Activated T-cell treated with anti-CD3 and anti-CD28 coated beads, Interleukin-2, amount 50 U/mL, for 4 hours (primary cell): ENCODE results near the gene PDE4C. TPM values are rescaled to one million over a fixed set of nuclear protein-coding genes. Genes with fewer than 3 reads are reported as not detected.

Experiments
- ATAC-seq, 2 donors: fragments of 200-7000 bp; cut with Tn5 transposase; one replicate each; pipeline ENCODE4 v1.10.0; 2021
- DNase-seq: peaks from one replicate; pipeline ENCODE4 v3.0.0-alpha.2; 2020
- H3K27me3 Mint-ChIP-seq: one replicate; pipeline ENCODE4 v1.8.0; 2021; ENCODE audit warnings: low read depth, mixed read lengths
- H3K36me3 Mint-ChIP-seq: one replicate; pipeline ENCODE4 v1.8.0; 2022; ENCODE audit warnings: mixed read lengths; ENCODE audit not compliant: insufficient read depth
- H3K4me1 Mint-ChIP-seq: one replicate; pipeline ENCODE4 v1.8.0; 2021; ENCODE audit warnings: low read depth, mixed read lengths
- H3K4me3 Mint-ChIP-seq: one replicate; pipeline ENCODE4 v1.8.0; 2021; ENCODE audit warnings: mild to moderate bottlenecking, moderate library complexity, mixed read lengths
- H3K9me3 Mint-ChIP-seq: one replicate; pipeline ENCODE4 v1.8.0; 2021; ENCODE audit warnings: mixed read lengths
- total RNA-seq, 3 donors: library from RNA; stranded (reverse); gene quantifications; one replicate each; pipeline ENCODE4 v1.2.1, GENCODE V29; 2021

Gene PDE4C
- total RNA-seq, 3 donors from 2014 or later: not detected

DNA sequence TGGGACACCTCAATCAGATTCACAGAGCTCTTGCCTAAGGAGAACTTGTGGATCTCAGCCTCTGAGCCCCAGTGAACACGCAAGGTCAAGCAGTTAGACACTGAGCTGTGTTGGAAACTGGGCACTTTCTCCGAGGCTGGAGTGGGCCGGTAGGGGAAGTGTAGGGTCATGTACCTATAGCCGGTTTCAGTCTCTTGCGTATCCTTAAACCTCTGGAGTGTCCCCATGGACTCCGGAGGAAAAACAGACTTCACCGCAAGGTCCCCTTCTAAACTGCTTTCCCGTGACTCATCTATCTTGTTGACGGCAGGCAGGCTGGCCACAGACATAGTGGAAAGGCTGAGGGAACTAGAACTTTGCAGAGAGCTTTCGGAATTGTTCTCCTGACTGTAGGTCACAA is 36.7 kb upstream of the PDE4C start:
- H3K27me3 Mint-ChIP-seq: no peaks in the 10 kb centered on the region
- ATAC-seq: no peak
- H3K4me3 Mint-ChIP-seq: no peak overlapping the region
- DNase-seq: no peak
- H3K4me1 Mint-ChIP-seq: no peaks in the 10 kb centered on the region
- H3K9me3 Mint-ChIP-seq: no peaks in the 10 kb centered on the region
- peaks cover 3% of the 10 kb centered on the region for H3K36me3 Mint-ChIP-seq

DNA sequence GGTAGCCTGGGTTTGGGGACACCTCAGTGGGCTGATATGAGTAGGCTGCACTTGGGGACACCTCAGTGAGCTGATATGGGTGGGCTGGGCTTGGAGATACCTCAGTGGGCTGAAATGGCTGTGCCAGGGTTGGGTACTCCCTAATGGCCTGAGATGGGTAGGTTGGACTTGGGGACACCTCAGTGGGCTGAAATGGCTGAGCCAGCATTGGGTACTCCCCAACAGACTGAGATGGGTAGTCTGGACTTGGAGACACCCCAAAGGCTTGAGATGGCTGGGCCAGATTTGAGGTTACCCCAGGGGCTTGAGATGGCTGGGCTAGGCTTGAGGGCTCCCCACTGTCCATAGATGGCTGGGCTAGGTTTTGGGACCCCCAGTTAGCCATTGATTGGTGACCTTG is 35.9 kb upstream of the PDE4C start:
- Mint-ChIP-seq H3K4me3 (no peak overlapping the region), H3K9me3 (no peaks in the 10 kb centered on the region), H3K27me3 (no peaks in the 10 kb centered on the region), H3K36me3 (peaks cover 3% of the 10 kb centered on the region), H3K4me1 (no peaks in the 10 kb centered on the region)
- no peak for ATAC-seq
- DNase-seq: no peak

DNA sequence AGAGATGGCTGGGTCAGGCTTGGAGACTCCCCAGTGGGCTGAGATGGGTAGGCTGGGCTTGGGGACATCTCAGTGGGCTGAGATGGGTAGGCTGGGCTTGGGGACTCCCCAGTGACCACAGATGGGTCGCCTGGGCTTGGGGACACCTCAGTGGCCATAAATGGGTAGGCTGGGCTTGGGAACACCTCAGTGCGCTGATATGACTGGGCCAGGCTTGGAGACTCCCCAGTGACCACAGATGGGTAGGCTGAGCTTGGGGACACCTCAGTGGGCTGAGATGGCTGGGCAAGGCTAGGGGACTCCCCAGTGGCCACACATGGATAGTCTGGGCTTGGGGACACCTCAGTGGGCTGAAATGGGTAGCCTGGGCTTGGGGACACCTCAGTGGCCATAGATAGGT is 35.2 kb upstream of the PDE4C start:
- DNase-seq (no peak), ATAC-seq (no peak)
- H3K4me1 Mint-ChIP-seq: no peaks in the 10 kb centered on the region
- no peaks in the 10 kb centered on the region for H3K9me3 Mint-ChIP-seq
- no peaks in the 10 kb centered on the region for H3K27me3 Mint-ChIP-seq
- no peak overlapping the region for H3K4me3 Mint-ChIP-seq
- peaks cover 3% of the 10 kb centered on the region for H3K36me3 Mint-ChIP-seq

DNA sequence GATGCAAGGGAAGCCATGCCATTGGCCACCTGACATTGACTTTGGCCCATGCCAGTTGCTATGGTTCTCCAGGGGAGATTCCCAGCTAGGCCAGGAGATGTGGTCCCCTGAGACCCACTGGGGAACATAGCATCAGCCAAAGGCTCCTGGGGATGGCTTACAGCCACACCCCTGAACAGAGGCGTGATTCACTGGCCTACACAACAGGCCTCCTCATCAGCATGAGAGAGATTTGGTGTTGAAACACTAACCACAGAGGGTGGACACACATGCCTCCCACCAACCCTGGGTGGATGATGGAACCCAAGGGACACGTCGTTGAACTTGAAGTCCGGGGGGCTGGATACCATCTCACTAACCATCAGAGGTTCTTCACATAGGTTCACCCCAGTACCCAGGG is 33.7 kb upstream of the PDE4C start:
- H3K4me1 Mint-ChIP-seq: peaks cover 2% of the 10 kb centered on the region
- DNase-seq: no peak
- no peak for ATAC-seq
- no peaks in the 10 kb centered on the region for H3K9me3 Mint-ChIP-seq
- peaks cover 3% of the 10 kb centered on the region for H3K27me3 Mint-ChIP-seq
- H3K4me3 Mint-ChIP-seq: no peak overlapping the region
- no peaks in the 10 kb centered on the region for H3K36me3 Mint-ChIP-seq

GRCh38 chr19:18257503-18258470 is 31.5 kb upstream of the PDE4C start:
- peaks cover 2% of the 10 kb centered on the region for H3K4me1 Mint-ChIP-seq
- DNase-seq (no peak), ATAC-seq (no peak)
- no peak overlapping the region for H3K4me3 Mint-ChIP-seq
- no peaks in the 10 kb centered on the region for H3K36me3 Mint-ChIP-seq
- no peaks in the 10 kb centered on the region for H3K9me3 Mint-ChIP-seq
- H3K27me3 Mint-ChIP-seq: peaks cover 12% of the 10 kb centered on the region

DNA sequence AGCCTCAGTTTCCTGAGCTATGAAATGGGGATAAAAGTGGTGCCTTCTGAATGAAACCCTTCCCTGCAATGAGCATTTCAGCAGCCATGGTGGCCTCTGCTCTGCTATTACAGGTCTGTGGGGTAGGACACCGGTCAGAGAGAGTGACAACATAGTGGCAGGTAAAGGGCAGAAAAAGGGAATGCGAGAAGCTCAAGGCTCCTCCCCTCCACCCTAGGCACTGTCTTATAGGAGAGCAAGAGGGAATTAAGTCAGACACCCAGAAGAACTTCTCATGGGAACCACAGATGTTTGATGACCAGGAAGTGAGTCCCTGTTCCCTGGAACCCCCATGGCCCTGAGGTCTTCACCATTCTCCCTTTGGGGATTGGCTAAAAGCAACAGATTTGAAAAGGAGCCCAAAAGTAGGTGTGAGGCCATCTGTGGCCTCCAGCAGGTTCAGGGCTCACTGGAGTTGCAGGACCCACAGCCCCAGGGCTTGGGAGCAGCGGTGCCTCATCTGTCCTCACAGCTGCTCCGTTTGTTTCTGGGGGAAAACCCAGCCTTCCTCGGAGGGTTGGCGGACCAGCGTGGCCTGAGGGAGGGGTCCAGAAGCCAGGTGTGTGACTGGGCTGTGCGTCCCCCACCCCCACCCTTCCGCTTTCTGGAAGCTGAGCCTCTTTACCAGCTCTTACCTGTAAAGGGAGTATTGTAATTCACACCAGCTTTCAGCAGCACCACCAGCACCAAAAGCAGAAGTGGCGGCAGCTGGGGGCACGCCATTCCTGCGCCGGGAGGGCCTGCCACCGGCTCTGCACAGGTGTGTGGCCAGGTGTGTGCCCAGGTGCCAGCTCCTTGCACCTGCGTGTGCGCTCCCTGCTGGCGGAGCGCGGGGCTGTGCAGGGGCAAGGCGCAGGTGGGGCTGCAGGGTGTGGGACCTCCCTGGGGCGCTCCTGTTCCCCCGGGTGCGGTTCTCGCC is 28.6 kb upstream of the PDE4C start:
- no peak for DNase-seq
- H3K4me1 Mint-ChIP-seq: peaks cover 4% of the 10 kb centered on the region
- ATAC-seq: no peak
- H3K27me3 Mint-ChIP-seq: peaks cover 18% of the 10 kb centered on the region
- no peaks in the 10 kb centered on the region for H3K9me3 Mint-ChIP-seq
- H3K4me3 Mint-ChIP-seq: no peak overlapping the region
- H3K36me3 Mint-ChIP-seq: no peaks in the 10 kb centered on the region

- Mint-ChIP-seq H3K36me3 (no peaks in the 10 kb centered on the region), H3K4me1 (peaks cover 4% of the 10 kb centered on the region), H3K27me3 (peaks cover 18% of the 10 kb centered on the region), H3K4me3 (no peak overlapping the region), H3K9me3 (no peaks in the 10 kb centered on the region)
- DNase-seq (no peak), ATAC-seq (no peak)
These were observed 27.5 kb upstream of the PDE4C start for GRCh38 chr19:18253716-18254115.

GRCh38 chr19:18253130-18253529 is 26.9 kb upstream of the PDE4C start:
- DNase-seq: no peak
- no peak overlapping the region for H3K4me3 Mint-ChIP-seq
- H3K36me3 Mint-ChIP-seq: no peaks in the 10 kb centered on the region
- H3K9me3 Mint-ChIP-seq: no peaks in the 10 kb centered on the region
- ATAC-seq: no peak
- peaks cover 18% of the 10 kb centered on the region for H3K27me3 Mint-ChIP-seq
- H3K4me1 Mint-ChIP-seq: peaks cover 4% of the 10 kb centered on the region

DNA sequence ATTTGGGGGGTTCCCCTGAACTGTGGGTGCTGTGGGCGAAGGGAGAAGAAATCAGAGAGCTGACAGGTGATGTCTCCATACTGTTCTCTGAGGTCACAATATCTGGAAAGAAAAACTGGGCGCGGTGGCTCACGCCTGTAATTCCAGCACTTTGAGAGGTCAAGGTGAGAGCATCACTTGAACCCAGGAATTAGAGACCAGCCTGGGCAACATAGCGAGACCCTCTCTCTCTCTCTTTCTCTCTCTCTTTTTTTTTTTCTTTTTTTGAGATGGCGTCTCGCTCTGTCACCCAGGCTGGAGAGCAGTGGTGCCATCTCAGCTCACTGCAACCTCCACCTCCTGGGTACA is 26.1 kb upstream of the PDE4C start:
- DNase-seq: no peak
- no peak for ATAC-seq
- H3K36me3 Mint-ChIP-seq: no peaks in the 10 kb centered on the region
- H3K9me3 Mint-ChIP-seq: no peaks in the 10 kb centered on the region
- H3K4me1 Mint-ChIP-seq: peaks cover 4% of the 10 kb centered on the region
- no peak overlapping the region for H3K4me3 Mint-ChIP-seq
- peaks cover 18% of the 10 kb centered on the region for H3K27me3 Mint-ChIP-seq

DNA sequence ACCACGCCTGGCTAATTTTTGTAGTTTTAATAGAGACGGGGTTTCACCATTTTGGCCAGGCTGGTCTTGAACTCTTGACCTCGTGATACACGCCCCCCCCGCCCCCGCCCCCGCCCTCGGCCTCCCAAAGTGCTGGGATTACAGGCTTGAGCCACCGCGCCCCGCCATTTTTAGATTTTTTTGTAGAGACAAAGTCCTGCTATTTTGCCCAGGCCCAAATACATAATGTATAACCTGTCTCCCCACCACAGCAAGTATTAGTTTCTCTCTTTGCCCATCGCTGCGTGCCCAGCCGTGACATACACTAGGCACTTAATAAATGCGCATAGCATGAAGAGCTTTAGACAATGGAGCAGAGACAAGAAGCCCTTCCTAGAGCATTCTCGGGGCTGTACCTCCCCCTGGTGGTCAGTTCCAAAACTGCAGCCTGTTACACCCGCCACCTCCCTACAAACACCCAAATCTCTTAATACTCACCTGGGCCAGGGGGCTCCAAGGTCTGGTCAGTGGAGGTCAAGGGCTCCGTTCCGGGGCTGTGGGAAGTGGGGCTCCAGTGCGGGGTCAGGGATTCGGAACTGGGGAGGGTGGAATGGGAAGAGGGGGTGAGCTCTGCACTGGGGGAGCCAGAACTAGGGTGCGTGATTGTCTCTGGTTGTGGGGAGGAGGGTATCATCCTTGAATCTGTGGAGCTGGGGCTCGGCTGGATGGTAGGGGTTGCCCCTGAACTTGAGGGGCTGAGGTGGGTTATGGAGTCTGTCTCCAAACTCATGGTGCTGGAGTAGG is 25.5 kb upstream of the PDE4C start:
- Mint-ChIP-seq H3K9me3 (no peaks in the 10 kb centered on the region), H3K4me1 (peaks cover 4% of the 10 kb centered on the region), H3K36me3 (no peaks in the 10 kb centered on the region), H3K27me3 (peaks cover 18% of the 10 kb centered on the region), H3K4me3 (no peak overlapping the region)
- ATAC-seq: peak; percentile 72 to 86
- peak; percentile 84 for DNase-seq

GRCh38 chr19:18249834-18250233 is 23.6 kb upstream of the PDE4C start:
- no peaks in the 10 kb centered on the region for H3K36me3 Mint-ChIP-seq
- H3K27me3 Mint-ChIP-seq: peaks cover 15% of the 10 kb centered on the region
- H3K9me3 Mint-ChIP-seq: no peaks in the 10 kb centered on the region
- H3K4me1 Mint-ChIP-seq: peaks cover 2% of the 10 kb centered on the region
- H3K4me3 Mint-ChIP-seq: no peak overlapping the region
- DNase-seq (no peak), ATAC-seq (no peak)

DNA sequence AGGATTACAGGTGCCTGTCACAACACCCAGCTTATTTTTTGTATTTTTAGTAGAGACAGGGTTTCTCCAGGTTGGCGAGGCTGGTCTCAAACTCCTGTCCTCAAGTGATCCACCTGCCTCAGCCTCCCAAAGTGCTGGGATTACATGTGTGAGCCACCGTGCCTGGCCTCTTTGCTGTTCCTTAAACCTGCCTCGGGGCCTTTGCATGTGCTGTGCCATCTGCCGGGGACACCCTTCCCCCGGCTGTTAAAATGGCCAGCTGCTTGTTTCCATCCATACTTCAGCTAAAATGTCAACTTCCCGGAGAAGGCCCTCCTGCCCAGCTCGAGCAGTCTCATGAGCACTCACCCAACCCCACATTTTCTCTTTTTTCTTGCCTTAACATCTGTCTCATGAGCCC is 19.1 kb upstream of the PDE4C start:
- H3K4me1 Mint-ChIP-seq: no peaks in the 10 kb centered on the region

DNA sequence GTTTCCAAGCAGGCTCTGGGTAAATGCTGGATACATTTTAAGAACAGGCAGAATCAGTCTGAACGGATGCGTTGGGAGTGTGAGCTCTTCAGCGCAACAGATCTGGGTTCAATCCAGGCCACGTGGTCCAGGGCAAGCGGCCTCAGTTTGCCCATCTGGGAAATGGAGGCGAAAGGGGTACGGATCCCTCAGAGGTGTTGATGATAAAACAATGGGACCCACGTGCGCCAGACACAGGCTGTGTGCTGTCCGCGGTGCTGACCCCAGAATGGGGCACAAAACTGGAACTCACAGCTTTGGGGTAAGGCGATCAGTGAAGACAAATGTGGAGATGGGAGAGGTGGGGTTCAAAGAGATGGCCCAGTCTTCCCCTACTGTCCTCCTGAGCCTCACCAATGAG is 13.1 kb upstream of the PDE4C start:
- no peaks in the 10 kb centered on the region for H3K36me3 Mint-ChIP-seq
- DNase-seq: no peak
- H3K9me3 Mint-ChIP-seq: no peaks in the 10 kb centered on the region
- H3K4me3 Mint-ChIP-seq: no peak overlapping the region
- peaks cover 23% of the 10 kb centered on the region for H3K27me3 Mint-ChIP-seq
- no peaks in the 10 kb centered on the region for H3K4me1 Mint-ChIP-seq
- no peak for ATAC-seq

More for the DNA sequence above, 19.1 kb upstream of the PDE4C start:
- ATAC-seq (no peak), DNase-seq (no peak)
- H3K36me3 Mint-ChIP-seq: no peaks in the 10 kb centered on the region
- no peaks in the 10 kb centered on the region for H3K9me3 Mint-ChIP-seq
- H3K27me3 Mint-ChIP-seq: no peaks in the 10 kb centered on the region
- no peak overlapping the region for H3K4me3 Mint-ChIP-seq

DNA sequence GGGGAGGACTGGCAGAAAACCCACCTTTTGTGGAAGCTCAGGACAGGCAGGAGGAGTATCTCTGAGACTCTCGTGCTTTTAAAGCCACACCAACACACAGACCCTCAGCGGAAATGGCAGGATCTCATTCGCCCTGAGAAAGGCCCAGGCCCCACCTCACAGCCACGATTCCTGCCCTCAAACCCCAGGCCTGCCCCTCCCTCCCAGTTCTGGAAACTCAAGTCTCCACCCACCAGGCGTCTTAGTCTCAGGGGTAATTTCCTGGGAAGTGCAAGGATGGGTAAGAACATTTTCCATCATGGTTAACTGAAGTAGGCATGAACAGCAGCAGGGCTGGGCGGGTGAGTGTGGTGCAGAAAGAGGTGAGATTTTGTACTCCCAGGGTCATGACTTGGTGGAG is 8.0 kb upstream of the PDE4C start:
- H3K9me3 Mint-ChIP-seq: no peaks in the 10 kb centered on the region
- no peak overlapping the region for H3K4me3 Mint-ChIP-seq
- peaks cover 63% of the 10 kb centered on the region for H3K27me3 Mint-ChIP-seq
- H3K36me3 Mint-ChIP-seq: no peaks in the 10 kb centered on the region
- DNase-seq (no peak), ATAC-seq (no peak)
- no peaks in the 10 kb centered on the region for H3K4me1 Mint-ChIP-seq
